ENCODE results near the gene CANX. TPM values are rescaled to one million over a fixed set of nuclear protein-coding genes. Genes with fewer than 3 reads are reported as not detected.
"Not testable (repeated sequence)": the region's sequence is repeated elsewhere in the genome, so short reads cannot be mapped to it uniquely, and the experiment has no call there.

CANX gene
- total and polyA plus RNA-seq, 8 donors = 344 to 872 (median 422) TPM

GRCh38 chr5:179680780-179681401, 17.9 kb upstream of the CANX start, which contains the start of gene CBY3:
Gene CBY3, minus strand, starts transcription at chr5:179681034. Its CDS starts 116 bp downstream, at chr5:179680918.
- no peak within 1 kb of the TSS for H3K27ac ChIP-seq
- no peaks in the 10 kb centered on the region for H3K36me3 ChIP-seq
- no peak for ATAC-seq
- intact Hi-C loops (cut with DNase I) = no loop called here
- DNase-seq = no peak
- H3K4me1 ChIP-seq = peaks cover 16 to 30% of the 10 kb centered on the region in 2 donors
- H3K27me3 ChIP-seq = no peaks in the 10 kb centered on the region
- TF ChIP-seq CTCF (IDR thresholded peaks at IDR 0.05) = no peak
- no peak within 1 kb of the TSS for H3K4me3 ChIP-seq
- H3K9me3 ChIP-seq = no peaks in the 10 kb centered on the region

GRCh38 chr5:179689212-179689611, 9.6 kb upstream of the CANX start:
- DNase-seq, ATAC-seq: not testable (repeated sequence)

GRCh38 chr5:179694561-179694960, 4.2 kb upstream of the CANX start:
- TF ChIP-seq CTCF (IDR thresholded peaks at IDR 0.05) = no peak
- Histone ChIP-seq H3K4me3 (no peak overlapping the region), H3K4me1 (peaks cover 3 to 19% of the 10 kb centered on the region in 2 donors), H3K36me3 (no peaks in the 10 kb centered on the region), H3K27me3 (no peaks in the 10 kb centered on the region), H3K27ac (no peak overlapping the region), H3K9me3 (no peaks in the 10 kb centered on the region)
- intact Hi-C loops (cut with DNase I) = no loop called here
- no peak for DNase-seq
- ATAC-seq = no peak

More at GRCh38 chr5:179689212-179689611, 9.6 kb upstream of the CANX start:
- H3K4me3 ChIP-seq; H3K27me3 ChIP-seq; intact Hi-C loops (cut with DNase I); H3K9me3 ChIP-seq; H3K4me1 ChIP-seq; H3K36me3 ChIP-seq; H3K27ac ChIP-seq: not testable (repeated sequence)

- TF ChIP-seq CTCF (IDR thresholded peaks at IDR 0.05) = no peak
- peak overlapping the region in 1 of 2 donors; percentile 99 for H3K27ac ChIP-seq
These were observed 2.2 kb upstream of the CANX start for GRCh38 chr5:179696603-179697002.

GRCh38 chr5:179697108-179697507, 1.7 kb upstream of the CANX start:
- Histone ChIP-seq H3K27me3 (no peaks in the 10 kb centered on the region), H3K9me3 (no peaks in the 10 kb centered on the region), H3K4me1 (peaks cover 3 to 42% of the 10 kb centered on the region in 2 donors), H3K27ac (peak overlapping the region; percentile 88 to 99), H3K4me3 (peak overlapping the region in 1 of 2 donors; percentile 85), H3K36me3 (peaks cover 0 to 12% of the 10 kb centered on the region in 2 donors)
- ATAC-seq (no peak), DNase-seq (no peak)
- intact Hi-C loops (cut with DNase I) = no loop called here
- TF ChIP-seq CTCF (IDR thresholded peaks at IDR 0.05) = no peak

More at GRCh38 chr5:179696603-179697002, 2.2 kb upstream of the CANX start:
- Histone ChIP-seq H3K27me3 (no peaks in the 10 kb centered on the region), H3K4me1 (peaks cover 3 to 37% of the 10 kb centered on the region in 2 donors), H3K36me3 (peaks cover 0 to 7% of the 10 kb centered on the region in 2 donors), H3K9me3 (no peaks in the 10 kb centered on the region), H3K4me3 (no peak overlapping the region)
- DNase-seq (no peak), ATAC-seq (no peak)
- intact Hi-C loops (cut with DNase I) = no loop called here

GRCh38 chr5:179697543-179697942, 1.2 kb upstream of the CANX start:
- peaks cover 0 to 12% of the 10 kb centered on the region in 2 donors for H3K36me3 ChIP-seq
- peak overlapping the region; percentile 88 to 99 for H3K27ac ChIP-seq
- H3K9me3 ChIP-seq; H3K27me3 ChIP-seq; ATAC-seq; intact Hi-C loops (cut with DNase I); DNase-seq: not testable (repeated sequence)
- H3K4me1 ChIP-seq = peaks cover 3 to 46% of the 10 kb centered on the region in 2 donors
- H3K4me3 ChIP-seq = peak overlapping the region; percentile 66 to 85

Data from left lung (tissue), 10 donors.